ENCODE data around the gene ADPRM.

The ADPRM gene

GRCh38 chr17:10750210-10750609 is 52.8 kb downstream of the ADPRM start:
- no peaks in the 10 kb centered on the region for H3K36me3 ChIP-seq
- H3K9ac ChIP-seq, result no peak overlapping the region
- no peak overlapping the region for H3K27ac ChIP-seq
- no peaks in the 10 kb centered on the region for H3K9me3 ChIP-seq
- no peak overlapping the region for H3K4me2 ChIP-seq
- H3K4me1 ChIP-seq, result peaks cover 3% of the 10 kb centered on the region
- TF ChIP-seq Cebpa-rat (IDR thresholded peaks at IDR 0.05), result no peak
- no peaks in the 10 kb centered on the region for H3K27me3 ChIP-seq
- no peaks in the 10 kb centered on the region for H4K20me1 ChIP-seq
- H3K4me3 ChIP-seq, result no peak overlapping the region

- TF ChIP-seq Cebpa-rat (IDR thresholded peaks at IDR 0.05), result no peak
- Histone ChIP-seq H3K4me1 (no peaks in the 10 kb centered on the region), H3K4me3 (no peak overlapping the region), H3K27ac (no peak overlapping the region), H4K20me1 (no peaks in the 10 kb centered on the region), H3K9me3 (no peaks in the 10 kb centered on the region), H3K36me3 (no peaks in the 10 kb centered on the region), H3K4me2 (no peak overlapping the region), H3K27me3 (no peaks in the 10 kb centered on the region), H3K9ac (no peak overlapping the region)
Observed at GRCh38 chr17:10751563-10751962, 54.2 kb downstream of the ADPRM start.

GRCh38 chr17:10752696-10753095 is 55.3 kb downstream of the ADPRM start:
- no peak for TF ChIP-seq Cebpa-rat (IDR thresholded peaks at IDR 0.05)
- Histone ChIP-seq H3K4me2 (no peak overlapping the region), H4K20me1 (no peaks in the 10 kb centered on the region), H3K36me3 (no peaks in the 10 kb centered on the region), H3K27ac (no peak overlapping the region), H3K9ac (no peak overlapping the region), H3K4me3 (no peak overlapping the region), H3K27me3 (no peaks in the 10 kb centered on the region), H3K4me1 (no peaks in the 10 kb centered on the region), H3K9me3 (no peaks in the 10 kb centered on the region)

DNA sequence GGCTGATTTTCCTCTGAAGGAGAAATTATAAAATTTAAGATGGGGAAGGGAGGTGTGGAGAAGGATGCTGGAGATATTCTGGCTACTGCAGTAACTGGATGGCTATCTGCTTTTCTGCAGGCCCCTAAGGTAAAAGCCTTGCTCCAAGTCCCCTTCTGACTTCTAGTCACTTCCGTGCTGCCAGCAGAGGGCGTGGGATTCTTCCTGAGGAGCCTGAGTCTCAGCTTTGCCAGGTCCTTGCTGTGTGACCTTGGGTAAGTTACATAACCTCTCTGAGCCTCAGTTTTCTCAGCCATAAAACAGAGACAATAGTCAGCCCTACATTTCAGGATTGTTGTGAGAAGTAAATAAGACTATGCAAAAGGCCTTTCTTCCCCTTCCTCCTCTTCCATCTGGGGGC is 56.7 kb downstream of the ADPRM start:
- no peaks in the 10 kb centered on the region for H3K9me3 ChIP-seq
- H3K36me3 ChIP-seq, result no peaks in the 10 kb centered on the region
- no peak for TF ChIP-seq Cebpa-rat (IDR thresholded peaks at IDR 0.05)
- H3K27ac ChIP-seq, result no peak overlapping the region
- H3K9ac ChIP-seq, result no peak overlapping the region
- no peaks in the 10 kb centered on the region for H3K4me1 ChIP-seq
- no peak overlapping the region for H3K4me3 ChIP-seq
- no peaks in the 10 kb centered on the region for H4K20me1 ChIP-seq
- H3K4me2 ChIP-seq, result no peak overlapping the region
- H3K27me3 ChIP-seq, result no peaks in the 10 kb centered on the region

DNA sequence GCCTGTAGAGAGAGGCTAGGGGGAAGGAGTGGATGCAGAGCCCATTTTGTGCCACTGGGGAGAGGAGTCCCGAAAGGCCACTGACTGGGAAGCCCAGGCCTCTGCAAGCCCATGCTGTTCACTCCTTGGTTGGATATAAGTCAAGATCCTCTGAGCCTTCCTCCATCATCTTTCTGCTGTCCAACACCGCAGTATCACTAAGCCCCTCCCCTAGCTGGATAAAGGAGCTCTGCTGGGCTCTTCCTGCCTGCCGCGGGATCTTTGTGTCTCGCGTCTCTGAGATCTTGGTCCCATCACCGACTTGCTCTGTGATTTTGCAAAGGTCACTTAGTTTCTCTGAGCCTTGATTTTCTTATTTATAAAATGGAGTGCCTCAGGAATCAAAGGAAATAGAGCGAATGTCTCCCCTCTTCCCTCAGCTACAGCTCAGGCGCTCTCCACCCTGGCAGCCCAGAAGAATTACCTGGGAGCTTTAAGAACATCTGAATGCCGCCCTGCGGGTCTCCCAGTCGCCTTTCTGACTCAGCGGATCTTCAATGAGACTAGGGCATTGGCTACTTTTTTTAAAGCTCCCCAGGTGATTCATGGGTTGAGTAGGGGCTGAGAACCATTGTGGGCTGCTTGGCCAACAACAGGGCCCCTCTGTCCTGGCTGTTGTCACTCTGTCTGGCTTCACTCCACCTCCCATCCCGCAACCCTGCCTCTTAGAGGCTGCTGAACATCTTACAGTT is 57.6 kb downstream of the ADPRM start:
- Histone ChIP-seq H3K27me3 (no peaks in the 10 kb centered on the region), H3K4me2 (no peak overlapping the region), H3K27ac (no peak overlapping the region), H3K36me3 (no peaks in the 10 kb centered on the region), H4K20me1 (no peaks in the 10 kb centered on the region), H3K4me1 (no peaks in the 10 kb centered on the region), H3K9me3 (no peaks in the 10 kb centered on the region), H3K4me3 (no peak overlapping the region), H3K9ac (no peak overlapping the region)
- TF ChIP-seq Cebpa-rat (IDR thresholded peaks at IDR 0.05), result no peak

GRCh38 chr17:10755592-10756127 is 58.3 kb downstream of the ADPRM start:
- H3K9ac ChIP-seq, result no peak overlapping the region
- H3K27me3 ChIP-seq, result no peaks in the 10 kb centered on the region
- H3K9me3 ChIP-seq, result no peaks in the 10 kb centered on the region
- no peaks in the 10 kb centered on the region for H3K4me1 ChIP-seq
- H3K36me3 ChIP-seq, result no peaks in the 10 kb centered on the region
- no peak overlapping the region for H3K27ac ChIP-seq
- H3K4me3 ChIP-seq, result no peak overlapping the region
- no peak for TF ChIP-seq Cebpa-rat (IDR thresholded peaks at IDR 0.05)
- H3K4me2 ChIP-seq, result no peak overlapping the region
- H4K20me1 ChIP-seq, result no peaks in the 10 kb centered on the region

DNA sequence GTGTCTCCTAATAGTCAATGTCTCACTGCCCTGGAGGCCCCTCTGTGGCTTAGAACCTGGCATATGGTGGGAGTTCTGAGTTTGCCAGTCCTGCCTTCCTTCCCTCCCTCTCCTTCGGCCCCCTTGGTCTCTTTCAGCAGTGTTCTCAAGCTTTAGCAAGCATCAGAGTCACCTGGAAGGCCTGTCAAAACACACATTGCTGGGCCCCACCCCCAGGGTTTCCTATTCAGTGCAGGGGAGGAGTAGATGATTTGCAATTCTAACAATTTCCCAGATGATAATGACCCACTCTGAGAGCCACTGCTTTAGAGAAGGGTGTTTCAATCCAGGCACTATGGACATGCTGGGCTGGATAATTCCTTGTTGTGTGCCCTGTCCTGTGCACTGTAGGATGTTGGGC is 58.8 kb downstream of the ADPRM start:
- TF ChIP-seq Cebpa-rat (IDR thresholded peaks at IDR 0.05), result no peak
- Histone ChIP-seq H3K4me3 (no peak overlapping the region), H4K20me1 (no peaks in the 10 kb centered on the region), H3K4me2 (no peak overlapping the region), H3K9ac (no peak overlapping the region), H3K27ac (no peak overlapping the region), H3K9me3 (no peaks in the 10 kb centered on the region), H3K36me3 (no peaks in the 10 kb centered on the region), H3K4me1 (no peaks in the 10 kb centered on the region), H3K27me3 (no peaks in the 10 kb centered on the region)

GRCh38 chr17:10756619-10757018 is 59.2 kb downstream of the ADPRM start:
- H3K9ac ChIP-seq, result no peak overlapping the region
- H3K4me3 ChIP-seq, result no peak overlapping the region
- H3K27me3 ChIP-seq, result no peaks in the 10 kb centered on the region
- H3K4me2 ChIP-seq, result no peak overlapping the region
- no peaks in the 10 kb centered on the region for H3K36me3 ChIP-seq
- no peaks in the 10 kb centered on the region for H4K20me1 ChIP-seq
- H3K4me1 ChIP-seq, result no peaks in the 10 kb centered on the region
- TF ChIP-seq Cebpa-rat (IDR thresholded peaks at IDR 0.05), result no peak
- no peak overlapping the region for H3K27ac ChIP-seq
- no peaks in the 10 kb centered on the region for H3K9me3 ChIP-seq

DNA sequence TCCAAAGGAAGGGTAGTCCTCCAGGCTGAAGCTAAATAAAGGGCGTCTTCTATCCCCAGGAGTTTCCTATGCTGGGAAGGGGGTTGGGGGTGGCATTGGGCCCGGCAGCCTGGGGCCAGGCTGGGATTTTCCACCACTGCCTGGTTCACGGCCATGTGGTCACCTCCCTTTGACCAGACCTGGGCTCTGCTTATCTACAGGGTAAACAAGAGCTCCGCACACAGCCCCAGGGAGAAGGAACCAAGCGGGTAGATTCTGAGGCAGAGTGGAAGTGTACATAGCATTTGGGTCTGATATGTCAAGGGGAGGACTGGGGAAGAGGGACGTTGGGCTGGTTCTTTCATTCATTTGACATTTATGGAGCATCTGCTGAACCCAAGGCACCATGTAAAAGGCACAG is 59.7 kb downstream of the ADPRM start:
- no peak overlapping the region for H3K4me2 ChIP-seq
- no peaks in the 10 kb centered on the region for H3K36me3 ChIP-seq
- no peaks in the 10 kb centered on the region for H4K20me1 ChIP-seq
- H3K9ac ChIP-seq, result no peak overlapping the region
- H3K27me3 ChIP-seq, result no peaks in the 10 kb centered on the region
- H3K27ac ChIP-seq, result no peak overlapping the region
- no peaks in the 10 kb centered on the region for H3K4me1 ChIP-seq
- no peak overlapping the region for H3K4me3 ChIP-seq
- no peaks in the 10 kb centered on the region for H3K9me3 ChIP-seq
- TF ChIP-seq Cebpa-rat (IDR thresholded peaks at IDR 0.05), result no peak

DNA sequence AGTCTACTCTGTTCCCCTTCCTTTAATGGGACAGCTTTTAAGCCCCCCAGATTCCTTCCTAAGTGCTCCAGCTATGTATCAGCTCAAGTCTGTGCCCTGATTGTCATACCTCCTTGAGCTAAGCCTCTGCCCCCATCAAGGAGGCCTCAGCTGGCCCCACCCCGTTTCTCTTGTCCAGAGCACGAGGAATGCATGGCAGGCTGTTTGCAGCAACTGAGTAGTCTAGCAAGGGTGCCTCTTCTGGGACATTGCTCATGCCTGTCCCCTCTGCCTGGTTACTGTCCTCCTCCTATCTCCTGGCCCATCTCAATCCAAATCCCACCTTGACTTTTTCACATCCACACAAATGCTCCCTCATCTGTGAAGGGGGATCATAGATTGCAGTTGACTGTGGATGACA is 60.3 kb downstream of the ADPRM start:
- Histone ChIP-seq H3K9me3 (no peaks in the 10 kb centered on the region), H3K4me3 (no peak overlapping the region), H3K9ac (no peak overlapping the region), H3K36me3 (no peaks in the 10 kb centered on the region), H4K20me1 (no peaks in the 10 kb centered on the region), H3K4me1 (no peaks in the 10 kb centered on the region), H3K27me3 (no peaks in the 10 kb centered on the region), H3K27ac (no peak overlapping the region), H3K4me2 (no peak overlapping the region)
- TF ChIP-seq Cebpa-rat (IDR thresholded peaks at IDR 0.05), result no peak

DNA sequence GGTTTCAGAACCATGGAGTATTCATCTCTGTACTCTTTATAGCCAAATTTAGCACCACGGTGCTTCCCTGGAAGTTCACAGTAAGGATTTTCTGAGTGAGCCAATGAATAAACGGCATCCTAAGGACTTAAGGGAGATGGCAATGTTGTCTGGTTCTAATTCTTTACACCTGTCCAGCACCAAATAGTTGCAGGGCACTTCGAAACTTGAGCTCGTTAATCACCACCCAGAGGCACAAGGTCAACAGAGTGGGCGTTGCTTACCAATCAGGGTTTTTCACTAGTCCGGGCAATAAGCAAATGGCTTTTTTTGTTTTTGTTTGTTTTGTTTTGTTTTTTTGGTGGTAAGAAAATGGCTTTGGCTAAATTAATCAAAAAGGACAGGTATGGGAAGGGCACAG is 60.7 kb downstream of the ADPRM start:
- no peak overlapping the region for H3K9ac ChIP-seq
- H4K20me1 ChIP-seq, result no peaks in the 10 kb centered on the region
- H3K9me3 ChIP-seq, result no peaks in the 10 kb centered on the region
- no peak overlapping the region for H3K4me2 ChIP-seq
- no peaks in the 10 kb centered on the region for H3K27me3 ChIP-seq
- H3K36me3 ChIP-seq, result no peaks in the 10 kb centered on the region
- no peak overlapping the region for H3K4me3 ChIP-seq
- no peaks in the 10 kb centered on the region for H3K4me1 ChIP-seq
- H3K27ac ChIP-seq, result no peak overlapping the region
- TF ChIP-seq Cebpa-rat (IDR thresholded peaks at IDR 0.05), result no peak

Data from BLaER1 (cell line).